NCI-H1694 treated with DMSO at 0.1 percent for 48 hours (cell line): ENCODE measurements around the gene C2CD2.

Experiments
- DNase-seq: peaks from one replicate; lab custom pipeline; 2025; lab: John Stamatoyannopoulos, UW

The C2CD2 gene

GRCh38 chr21:41887667-41888066 lies 66.2 kb downstream of the C2CD2 start:
- no peak for DNase-seq

- no peak for DNase-seq
Observed at GRCh38 chr21:41886328-41886727, 67.5 kb downstream of the C2CD2 start.

- DNase-seq = no peak
Observed at GRCh38 chr21:41885341-41886024, 68.3 kb downstream of the C2CD2 start.

GRCh38 chr21:41884501-41885030 lies 69.3 kb downstream of the C2CD2 start:
- DNase-seq = no peak

GRCh38 chr21:41883582-41883981 lies 70.2 kb downstream of the C2CD2 start:
- DNase-seq = no peak

GRCh38 chr21:41881051-41881450 lies 72.8 kb downstream of the C2CD2 start:
- no peak for DNase-seq

GRCh38 chr21:41880153-41880552 lies 73.7 kb downstream of the C2CD2 start:
- no peak for DNase-seq

GRCh38 chr21:41879190-41879998 lies 74.4 kb downstream of the C2CD2 start, which contains the start of gene PRDM15:
Gene PRDM15 (minus strand): TSS chr21:41879344. CDS start chr21:41860363, 18,981 bp downstream.
- DNase-seq = peak; percentile 48

- DNase-seq = peak; percentile 48
Observed at GRCh38 chr21:41878831-41879189, 75.0 kb downstream of the C2CD2 start.

GRCh38 chr21:41877901-41878830 lies 75.7 kb downstream of the C2CD2 start:
- peak; percentile 6 for DNase-seq

GRCh38 chr21:41876928-41877652 lies 76.7 kb downstream of the C2CD2 start:
- no peak for DNase-seq

- DNase-seq = no peak
Observed at GRCh38 chr21:41876396-41876795, 77.4 kb downstream of the C2CD2 start.

GRCh38 chr21:41875086-41875485 lies 78.7 kb downstream of the C2CD2 start:
- DNase-seq = no peak

- DNase-seq = no peak
Observed at GRCh38 chr21:41874611-41875010, 79.2 kb downstream of the C2CD2 start.

GRCh38 chr21:41873426-41873825 lies 80.4 kb downstream of the C2CD2 start:
- no peak for DNase-seq

GRCh38 chr21:41873005-41873404 lies 80.8 kb downstream of the C2CD2 start:
- DNase-seq = no peak

GRCh38 chr21:41871293-41872030 lies 82.4 kb downstream of the C2CD2 start:
- no peak for DNase-seq

GRCh38 chr21:41869771-41870170 lies 84.0 kb downstream of the C2CD2 start:
- DNase-seq = no peak

GRCh38 chr21:41868062-41868710 lies 85.6 kb downstream of the C2CD2 start:
- no peak for DNase-seq

- no peak for DNase-seq
Observed at GRCh38 chr21:41867313-41867712, 86.5 kb downstream of the C2CD2 start.
